ENCODE measurements around the gene PRRT3. TPM values are rescaled to one million over a fixed set of nuclear protein-coding genes. Genes with fewer than 3 reads are reported as not detected.

The PRRT3 gene
- 1.2 to 1.9 TPM (median 1.8 TPM) in 5 replicates for total RNA-seq (2022; extraction: Qiagen RNA extraction)

DNA sequence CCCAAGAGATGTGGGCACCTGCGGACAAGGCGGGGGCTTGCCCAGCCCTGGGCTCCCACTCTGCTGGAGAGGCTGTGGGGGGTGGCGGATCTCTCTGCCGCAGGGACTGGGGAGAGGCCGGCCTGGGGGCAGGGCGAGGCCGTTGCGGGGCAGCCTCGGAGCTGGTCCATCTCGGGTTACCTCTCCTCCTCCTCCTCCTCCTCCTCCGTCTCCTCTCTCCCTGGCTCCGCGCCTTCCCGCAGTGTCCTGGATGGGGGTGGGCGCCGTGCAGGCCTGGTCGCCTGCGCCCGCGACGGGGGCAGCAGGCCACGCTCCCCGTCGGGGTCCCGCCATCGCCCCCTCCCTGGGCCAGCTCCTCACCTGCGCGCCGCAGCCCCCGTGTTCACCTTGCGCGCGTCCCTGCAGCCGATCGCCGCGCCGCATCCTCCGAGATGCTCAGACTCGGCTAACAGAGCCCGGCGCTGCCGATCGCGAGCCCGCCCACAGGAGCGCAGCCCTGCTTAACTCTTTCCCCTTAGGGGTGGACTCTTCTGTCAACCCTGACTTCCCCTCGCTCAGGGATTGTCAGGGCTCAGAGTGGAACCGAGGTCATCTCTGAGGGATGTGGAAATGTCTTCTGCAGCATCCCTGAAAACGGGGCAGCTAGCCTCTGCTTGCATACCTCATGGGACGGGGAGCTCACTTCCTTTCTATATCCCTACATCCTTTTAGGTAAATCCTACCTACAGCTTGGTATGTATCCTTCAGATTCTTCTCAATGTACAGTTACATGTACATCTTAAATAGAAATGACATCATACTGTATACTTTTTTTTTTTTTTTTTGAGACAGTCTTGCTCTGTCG lies at the start of gene PRRT3:
Gene PRRT3, minus strand, starts transcription at position 447 of the 844 bp plus-strand sequence. CDS start 2,293 bp downstream, outside the sequence.

DNA sequence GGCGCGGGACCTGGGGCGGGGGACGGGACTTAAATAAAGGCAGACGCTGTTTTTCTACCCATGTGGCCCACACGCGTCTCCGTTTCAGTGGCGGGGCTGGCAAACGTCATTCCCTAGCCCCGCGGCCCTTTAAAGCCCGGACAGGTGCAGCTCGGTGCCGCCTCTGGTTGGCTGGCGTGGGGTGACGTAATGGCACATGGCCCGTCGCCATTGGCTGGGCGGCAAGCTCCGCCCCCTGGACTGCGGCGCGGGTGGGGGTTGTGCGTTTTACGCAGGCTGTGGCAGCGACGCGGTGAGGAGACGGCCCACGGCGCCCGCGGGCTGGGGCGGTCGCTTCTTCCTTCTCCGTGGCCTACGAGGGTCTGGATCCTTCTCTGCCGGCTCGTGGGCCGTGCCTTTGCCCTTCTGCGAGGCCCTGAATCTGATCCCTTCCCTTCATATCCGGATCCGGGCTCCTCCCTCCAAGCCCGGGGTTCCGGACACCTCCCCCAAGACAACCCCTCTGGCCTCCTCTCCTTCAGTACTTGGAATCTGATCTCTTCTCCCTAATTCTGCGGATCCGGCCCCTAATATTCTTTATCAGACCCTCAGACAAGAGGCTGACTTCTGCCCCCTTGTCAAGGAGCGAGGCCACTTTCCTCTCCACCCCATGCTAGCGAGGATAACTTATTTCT lies 18.5 kb downstream of the PRRT3 start, which contains the start of gene CRELD1:
Gene CRELD1, plus strand, starts transcription at position 274 of the 674 bp plus-strand sequence. CDS start 605 bp downstream, outside the sequence.

DNA sequence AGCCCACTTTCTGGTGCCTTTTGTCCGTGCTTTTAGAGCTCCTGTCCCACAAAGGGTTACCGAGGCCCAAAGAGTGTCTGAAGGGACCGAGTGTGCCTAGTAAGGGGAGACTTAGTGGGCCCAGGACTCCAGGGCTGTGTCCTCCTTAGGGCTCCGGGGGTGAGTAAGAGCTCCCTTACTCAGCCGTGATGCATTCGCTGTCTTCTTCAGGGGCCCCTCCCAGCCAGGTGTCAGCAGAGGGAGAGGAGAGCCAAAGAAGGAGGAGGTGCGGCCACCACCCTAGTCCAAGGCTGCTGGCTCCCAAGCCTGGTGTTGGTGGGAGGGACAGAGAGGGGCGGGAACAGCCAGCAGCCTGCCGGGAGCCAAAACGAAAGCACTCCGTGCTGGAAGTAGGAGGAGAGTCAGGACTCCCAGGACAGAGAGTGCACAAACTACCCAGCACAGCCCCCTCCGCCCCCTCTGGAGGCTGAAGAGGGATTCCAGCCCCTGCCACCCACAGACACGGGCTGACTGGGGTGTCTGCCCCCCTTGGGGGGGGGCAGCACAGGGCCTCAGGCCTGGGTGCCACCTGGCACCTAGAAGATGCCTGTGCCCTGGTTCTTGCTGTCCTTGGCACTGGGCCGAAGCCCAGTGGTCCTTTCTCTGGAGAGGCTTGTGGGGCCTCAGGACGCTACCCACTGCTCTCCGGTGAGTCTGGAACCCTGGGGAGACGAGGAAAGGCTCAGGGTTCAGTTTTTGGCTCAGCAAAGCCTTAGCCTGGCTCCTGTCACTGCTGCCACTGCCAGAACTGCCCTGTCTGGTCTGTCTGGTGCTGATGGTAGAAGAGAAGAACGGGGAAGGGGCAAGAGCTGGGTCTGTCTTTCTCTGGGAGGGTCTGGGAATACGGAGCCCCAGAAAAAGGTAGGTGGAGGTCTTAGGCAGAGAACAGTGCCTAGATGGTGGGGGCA lies 35.2 kb downstream of the PRRT3 start, which contains the start of gene IL17RC:
Gene IL17RC, plus strand, starts transcription at position 365 of the 947 bp plus-strand sequence. Its CDS starts 218 bp downstream, at position 583.

DNA sequence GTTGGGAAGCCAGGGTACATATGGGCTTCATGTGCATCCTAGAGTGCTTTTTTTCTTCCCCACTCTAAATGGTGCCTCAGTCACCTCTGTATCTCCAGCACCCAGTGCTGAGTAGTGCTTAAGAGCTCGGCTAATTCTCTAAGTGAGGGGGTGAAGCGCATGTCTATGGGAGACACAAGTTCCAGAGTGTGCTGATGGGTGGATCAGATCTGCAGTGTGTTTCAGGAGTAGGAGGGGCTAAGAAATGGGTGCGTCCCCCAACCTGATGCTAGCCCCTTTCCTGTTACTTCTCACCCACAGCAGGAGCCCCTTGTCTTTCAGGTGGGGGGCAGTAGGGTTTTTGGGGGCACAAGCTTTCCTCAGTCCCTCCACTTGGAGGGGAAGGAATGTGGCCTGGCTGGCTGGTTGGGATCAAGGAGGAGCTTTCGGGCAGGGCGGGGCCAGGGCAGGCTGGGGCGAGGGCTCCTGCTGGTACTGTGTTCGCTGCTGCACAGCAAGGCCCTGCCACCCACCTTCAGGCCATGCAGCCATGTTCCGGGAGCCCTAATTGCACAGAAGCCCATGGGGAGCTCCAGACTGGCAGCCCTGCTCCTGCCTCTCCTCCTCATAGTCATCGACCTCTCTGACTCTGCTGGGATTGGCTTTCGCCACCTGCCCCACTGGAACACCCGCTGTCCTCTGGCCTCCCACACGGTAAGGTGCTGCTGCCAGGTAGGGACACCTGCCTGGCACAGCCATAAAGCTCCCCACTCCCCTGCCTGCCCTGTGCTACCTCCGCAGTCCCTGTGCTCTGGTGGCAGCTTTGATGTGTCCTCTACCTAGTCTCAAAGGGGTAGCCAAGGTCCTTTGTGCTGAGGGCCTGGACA lies 49.6 kb downstream of the PRRT3 start, which contains the start of gene IL17RE:
Gene IL17RE, plus strand, starts transcription at position 477 of the 866 bp plus-strand sequence. Its CDS starts 85 bp downstream, at position 562.

Other genes starting within 250 kb of the PRRT3 start
- 0.08 to 0.29 TPM (median 0.15 TPM) in 5 replicates for gene CPNE9, start 248.6 kb downstream of the PRRT3 start, total RNA-seq (2022; extraction: Qiagen RNA extraction)
- gene BRPF1, start 220.7 kb downstream of the PRRT3 start, total RNA-seq (2022; extraction: Qiagen RNA extraction): 16.6 to 19.2 TPM (median 18.1 TPM) in 5 replicates
- 14.0 to 19.3 TPM (median 17.1 TPM) in 5 replicates for gene OGG1, start 202.5 kb downstream of the PRRT3 start, total RNA-seq (2022; extraction: Qiagen RNA extraction)
- gene CAMK1, start 182.5 kb downstream of the PRRT3 start, total RNA-seq (2022; extraction: Qiagen RNA extraction): 15.0 to 17.7 TPM (median 16.1 TPM) in 5 replicates
- 56.4 to 63.0 TPM (median 61.5 TPM) in 5 replicates for gene TADA3, start 159.9 kb downstream of the PRRT3 start, total RNA-seq (2022; extraction: Qiagen RNA extraction)
- gene ARPC4, start 159.3 kb downstream of the PRRT3 start, total RNA-seq (2022; extraction: Qiagen RNA extraction): 149 to 257 TPM (median 152 TPM) in 5 replicates
- gene TTLL3, start 142.1 kb downstream of the PRRT3 start, total RNA-seq (2022; extraction: Qiagen RNA extraction): 5.5 to 8.2 TPM (median 7.4 TPM) in 5 replicates
- 50.0 to 66.3 TPM (median 61.9 TPM) in 5 replicates for gene RPUSD3, start 108.4 kb downstream of the PRRT3 start, total RNA-seq (2022; extraction: Qiagen RNA extraction)
- gene CIDEC, start 72.2 kb downstream of the PRRT3 start, total RNA-seq (2022; extraction: Qiagen RNA extraction): 75.0 to 98.5 TPM (median 81.8 TPM) in 5 replicates
- 80.1 to 101 TPM (median 92.7 TPM) in 5 replicates for gene JAGN1, start 61.8 kb downstream of the PRRT3 start, total RNA-seq (2022; extraction: Qiagen RNA extraction)
- gene IL17RE, start 49.6 kb downstream of the PRRT3 start, total RNA-seq (2022; extraction: Qiagen RNA extraction): 1.7 to 1.9 TPM (median 1.8 TPM) in 5 replicates
- gene IL17RC, start 35.3 kb downstream of the PRRT3 start, total RNA-seq (2022; extraction: Qiagen RNA extraction): 28.0 to 34.0 TPM (median 32.0 TPM) in 5 replicates
- gene CRELD1, start 18.6 kb downstream of the PRRT3 start, total RNA-seq (2022; extraction: Qiagen RNA extraction): 11.5 to 14.5 TPM (median 12.9 TPM) in 5 replicates
- 108 to 142 TPM (median 112 TPM) in 5 replicates for gene EMC3, start 34.4 kb upstream of the PRRT3 start, total RNA-seq (2022; extraction: Qiagen RNA extraction)
- 16.8 to 19.2 TPM (median 17.6 TPM) in 5 replicates for gene FANCD2, start 74.0 kb upstream of the PRRT3 start, total RNA-seq (2022; extraction: Qiagen RNA extraction)
- not detected in 5 replicates for gene FANCD2OS, start 155.8 kb upstream of the PRRT3 start, total RNA-seq (2022; extraction: Qiagen RNA extraction)
- gene BRK1, start 163.3 kb upstream of the PRRT3 start, total RNA-seq (2022; extraction: Qiagen RNA extraction): 158 to 174 TPM (median 167 TPM) in 5 replicates
- 27.2 to 30.2 TPM (median 29.0 TPM) in 5 replicates for gene VHL, start 189.4 kb upstream of the PRRT3 start, total RNA-seq (2022; extraction: Qiagen RNA extraction)
- 10.5 to 14.4 TPM (median 12.8 TPM) in 5 replicates for gene IRAK2, start 212.5 kb upstream of the PRRT3 start, total RNA-seq (2022; extraction: Qiagen RNA extraction)

Data from A549 treated with AZD2906 at 1 μM for 4 hours (cell line).